ENCODE results near the gene HRNR.

Gene HRNR

GRCh38 chr1:152188673-152189591 lies 35.1 kb downstream of the HRNR start:
- peak; percentile 56 for DNase-seq (ENCODE audit: low spot score)
- in situ Hi-C loops (cut with MboI; ENCODE audit: low pct_unique_long_range_greater_than_20kb, low sequenced_read_pairs, unreplicated experiment) = loop anchor here (10.0 kb wide), 1 partner anchor 54 kb away; no protein-coding TSS in a partner anchor

GRCh38 chr1:152186556-152187285 lies 37.3 kb downstream of the HRNR start:
- in situ Hi-C loops (cut with MboI; ENCODE audit: low pct_unique_long_range_greater_than_20kb, low sequenced_read_pairs, unreplicated experiment) = loop anchor here (10.0 kb wide), 1 partner anchor 52 kb away; no protein-coding TSS in a partner anchor
- DNase-seq (ENCODE audit: low spot score) = no peak
- TF ChIP-seq CTCF (IDR thresholded peaks at IDR 0.05; ENCODE audit: extremely low read depth, insufficient read depth, missing control alignments) = no peak

More at GRCh38 chr1:152188673-152189591, 35.1 kb downstream of the HRNR start:
- peak; percentile 92 for TF ChIP-seq CTCF (IDR thresholded peaks at IDR 0.05; ENCODE audit: extremely low read depth, insufficient read depth, missing control alignments)

GRCh38 chr1:152185544-152186391 lies 38.2 kb downstream of the HRNR start:
- TF ChIP-seq CTCF (IDR thresholded peaks at IDR 0.05; ENCODE audit: extremely low read depth, insufficient read depth, missing control alignments) = peak; percentile 75
- in situ Hi-C loops (cut with MboI; ENCODE audit: low pct_unique_long_range_greater_than_20kb, low sequenced_read_pairs, unreplicated experiment) = loop anchor here (10.0 kb wide), 1 partner anchor 51 kb away; no protein-coding TSS in a partner anchor
- peak; percentile 38 for DNase-seq (ENCODE audit: low spot score)

DNA sequence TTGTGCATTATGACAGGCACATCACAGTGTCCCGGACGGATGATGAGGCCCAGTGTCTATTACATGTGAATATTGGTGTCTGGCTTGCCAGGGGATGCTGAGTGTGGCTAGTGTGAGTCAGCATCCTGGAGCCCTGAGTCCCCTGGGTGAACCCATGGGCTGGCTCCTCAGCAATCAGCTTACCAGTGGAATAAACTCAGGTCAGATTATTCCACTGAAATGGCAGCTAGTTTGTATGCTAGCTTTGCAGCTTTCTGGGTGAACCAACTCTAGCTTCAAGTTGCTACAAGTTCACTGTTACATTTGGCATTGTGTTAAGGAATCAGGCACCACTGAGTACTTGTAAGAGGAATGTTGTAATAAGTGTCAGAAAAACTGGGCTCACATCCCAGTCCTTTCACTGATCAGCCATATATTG lies 41.0 kb downstream of the HRNR start:
- no peak for DNase-seq (ENCODE audit: low spot score)
- TF ChIP-seq CTCF (IDR thresholded peaks at IDR 0.05; ENCODE audit: extremely low read depth, insufficient read depth, missing control alignments) = no peak
- in situ Hi-C loops (cut with MboI; ENCODE audit: low pct_unique_long_range_greater_than_20kb, low sequenced_read_pairs, unreplicated experiment) = loop anchor here (5.0 to 10.0 kb wide), 2 partner anchors 48 to 126 kb away; no protein-coding TSS in a partner anchor

DNA sequence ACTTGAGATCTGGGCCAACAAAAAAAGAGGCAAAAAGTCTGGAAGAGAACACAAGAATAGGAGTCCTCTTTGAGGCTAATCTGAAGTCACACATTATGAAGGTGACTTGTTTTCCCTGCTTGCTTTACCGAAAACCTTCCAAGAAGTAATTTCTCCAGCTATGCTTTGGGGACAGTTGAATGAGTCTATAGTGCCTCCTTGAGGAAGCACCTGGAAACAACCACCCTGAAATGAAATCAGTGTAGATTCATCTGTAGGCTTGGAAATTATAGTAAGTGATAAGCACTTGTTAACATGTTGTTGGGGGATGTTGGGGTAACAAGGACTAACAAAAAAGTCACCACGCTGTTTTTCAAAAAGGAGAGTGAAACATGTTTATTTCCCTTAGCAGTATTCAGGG lies 41.6 kb downstream of the HRNR start:
- no peak for DNase-seq (ENCODE audit: low spot score)
- in situ Hi-C loops (cut with MboI; ENCODE audit: low pct_unique_long_range_greater_than_20kb, low sequenced_read_pairs, unreplicated experiment) = loop anchor here (5.0 to 10.0 kb wide), 2 partner anchors 48 to 125 kb away; no protein-coding TSS in a partner anchor
- TF ChIP-seq CTCF (IDR thresholded peaks at IDR 0.05; ENCODE audit: extremely low read depth, insufficient read depth, missing control alignments) = peak; percentile 53

All from GM13977 (cell line).